ENCODE data around the gene NT5DC4. TPM values are rescaled to one million over a fixed set of nuclear protein-coding genes. Genes with fewer than 3 reads are reported as not detected.

The NT5DC4 gene
- total RNA-seq, 1 donor from 2014 or later, result not detected

- no peaks in the 10 kb centered on the region for H3K36me3 ChIP-seq (ENCODE audit: insufficient read depth, low read length)
- H3K4me2 ChIP-seq (ENCODE audit: low read length), result no peak overlapping the region
- FAIRE-seq (no peak), DNase-seq (ENCODE audit: low read depth) (no peak)
- no peak overlapping the region for H3K27ac Mint-ChIP-seq (ENCODE audit: unreplicated experiment)
- no peak overlapping the region for H3K4me3 ChIP-seq (ENCODE audit: insufficient read depth, low read depth, low read length)
- H3K27ac ChIP-seq (ENCODE audit: low read depth, low read length), result no peak overlapping the region
- H3K4me3 Mint-ChIP-seq (ENCODE audit: unreplicated experiment), result no peak overlapping the region
- no peak overlapping the region for H2AFZ ChIP-seq (ENCODE audit: low read depth, low read length)
- H3K4me1 ChIP-seq (ENCODE audit: insufficient read depth, low read length), result peaks cover 13% of the 10 kb centered on the region
- H3K9me3 Mint-ChIP-seq (ENCODE audit: unreplicated experiment), result no peaks in the 10 kb centered on the region
- peaks cover 13% of the 10 kb centered on the region for H3K4me1 Mint-ChIP-seq (ENCODE audit: low read depth, unreplicated experiment)
- H3K79me2 ChIP-seq (ENCODE audit: insufficient read depth, low read length), result no peaks in the 10 kb centered on the region
- no peaks in the 10 kb centered on the region for H3K27me3 ChIP-seq (ENCODE audit: insufficient read depth, low read length)
- no peaks in the 10 kb centered on the region for H4K20me1 ChIP-seq (ENCODE audit: insufficient read depth, low read length)
- H3K9ac ChIP-seq (ENCODE audit: low read length), result no peak overlapping the region
- H3K9me3 ChIP-seq (ENCODE audit: insufficient read depth, low read depth, low read length), result no peaks in the 10 kb centered on the region
- peaks cover 19% of the 10 kb centered on the region for H3K27me3 Mint-ChIP-seq (ENCODE audit: low read depth, unreplicated experiment)
- no peak for TF ChIP-seq EZH2 (IDR thresholded peaks at IDR 0.05; ENCODE audit: insufficient read depth, low read length)
- no peak for TF ChIP-seq CTCF (IDR thresholded peaks at IDR 0.05; ENCODE audit: insufficient read depth, low read depth, low read length)
- no peaks in the 10 kb centered on the region for H3K36me3 Mint-ChIP-seq (ENCODE audit: low read depth, unreplicated experiment)
Observed at GRCh38 chr2:112687522-112687921, 33.3 kb upstream of the NT5DC4 start.

GRCh38 chr2:112688086-112688880 lies 32.5 kb upstream of the NT5DC4 start:
- Histone ChIP-seq H2AFZ (ENCODE audit: low read depth, low read length) (no peak overlapping the region), H3K9me3 (ENCODE audit: insufficient read depth, low read depth, low read length) (no peaks in the 10 kb centered on the region), H3K36me3 (ENCODE audit: insufficient read depth, low read length) (no peaks in the 10 kb centered on the region), H3K27me3 (ENCODE audit: insufficient read depth, low read length) (no peaks in the 10 kb centered on the region), H3K4me2 (ENCODE audit: low read length) (no peak overlapping the region), H3K4me1 (ENCODE audit: insufficient read depth, low read length) (peaks cover 21% of the 10 kb centered on the region), H3K79me2 (ENCODE audit: insufficient read depth, low read length) (no peaks in the 10 kb centered on the region), H3K27ac (ENCODE audit: low read depth, low read length) (no peak overlapping the region), H3K9ac (ENCODE audit: low read length) (no peak overlapping the region), H4K20me1 (ENCODE audit: insufficient read depth, low read length) (no peaks in the 10 kb centered on the region), H3K4me3 (ENCODE audit: insufficient read depth, low read depth, low read length) (no peak overlapping the region)
- H3K9me3 Mint-ChIP-seq (ENCODE audit: unreplicated experiment), result no peaks in the 10 kb centered on the region
- no peaks in the 10 kb centered on the region for H3K36me3 Mint-ChIP-seq (ENCODE audit: low read depth, unreplicated experiment)
- TF ChIP-seq CTCF (IDR thresholded peaks at IDR 0.05; ENCODE audit: insufficient read depth, low read depth, low read length) (no peak), EZH2 (IDR thresholded peaks at IDR 0.05; ENCODE audit: insufficient read depth, low read length) (no peak)
- H3K4me3 Mint-ChIP-seq (ENCODE audit: unreplicated experiment), result no peak overlapping the region
- no peak overlapping the region for H3K27ac Mint-ChIP-seq (ENCODE audit: unreplicated experiment)
- H3K27me3 Mint-ChIP-seq (ENCODE audit: low read depth, unreplicated experiment), result peaks cover 18% of the 10 kb centered on the region
- no peak for DNase-seq (ENCODE audit: low read depth)
- FAIRE-seq, result no peak
- peaks cover 21% of the 10 kb centered on the region for H3K4me1 Mint-ChIP-seq (ENCODE audit: low read depth, unreplicated experiment)

- peak overlapping the region; percentile 81 for H3K27ac Mint-ChIP-seq (ENCODE audit: unreplicated experiment)
Observed at GRCh38 chr2:112690853-112691401, 29.9 kb upstream of the NT5DC4 start.

More at GRCh38 chr2:112690853-112691401, 29.9 kb upstream of the NT5DC4 start:
- Histone ChIP-seq H3K27ac (ENCODE audit: low read depth, low read length) (no peak overlapping the region), H3K4me3 (ENCODE audit: insufficient read depth, low read depth, low read length) (no peak overlapping the region), H3K4me1 (ENCODE audit: insufficient read depth, low read length) (peaks cover 21% of the 10 kb centered on the region), H3K4me2 (ENCODE audit: low read length) (peak overlapping the region; percentile 67), H3K79me2 (ENCODE audit: insufficient read depth, low read length) (no peaks in the 10 kb centered on the region), H3K9me3 (ENCODE audit: insufficient read depth, low read depth, low read length) (no peaks in the 10 kb centered on the region), H3K27me3 (ENCODE audit: insufficient read depth, low read length) (no peaks in the 10 kb centered on the region), H2AFZ (ENCODE audit: low read depth, low read length) (no peak overlapping the region), H4K20me1 (ENCODE audit: insufficient read depth, low read length) (no peaks in the 10 kb centered on the region), H3K9ac (ENCODE audit: low read length) (no peak overlapping the region), H3K36me3 (ENCODE audit: insufficient read depth, low read length) (no peaks in the 10 kb centered on the region)
- DNase-seq (ENCODE audit: low read depth), result peak; percentile 52
- H3K4me1 Mint-ChIP-seq (ENCODE audit: low read depth, unreplicated experiment), result peaks cover 21% of the 10 kb centered on the region
- no peaks in the 10 kb centered on the region for H3K36me3 Mint-ChIP-seq (ENCODE audit: low read depth, unreplicated experiment)
- peak; percentile 34 for TF ChIP-seq CTCF (IDR thresholded peaks at IDR 0.05; ENCODE audit: insufficient read depth, low read depth, low read length)
- no peak for TF ChIP-seq EZH2 (IDR thresholded peaks at IDR 0.05; ENCODE audit: insufficient read depth, low read length)
- no peak overlapping the region for H3K4me3 Mint-ChIP-seq (ENCODE audit: unreplicated experiment)
- FAIRE-seq, result no peak
- H3K9me3 Mint-ChIP-seq (ENCODE audit: unreplicated experiment), result no peaks in the 10 kb centered on the region
- peaks cover 13% of the 10 kb centered on the region for H3K27me3 Mint-ChIP-seq (ENCODE audit: low read depth, unreplicated experiment)

All from astrocyte (in vitro differentiated cells and primary cell).